Spleen (tissue), 7 donors: ENCODE results near the gene RFC4.

Experiments used
- CTCF ChIP-seq, 11 experiments: fragments of 200-600 bp in 7 of 11; fragments of 450-650 bp in 4 of 11; sonication (generic) in 4 of 11; IDR thresholded peaks in 8 of 11; conservative IDR thresholded peaks in 3 of 11; 1 replicate in 7 of 11; 2 replicates in 4 of 11; pipeline versions ENCODE4 v1.4.0 to v1.8.0; 2016 to 2021; ENCODE audit warnings: antibody characterized with exemption in 11 of 11, inconsistent platforms in 4 of 11, mild to moderate bottlenecking in 1 of 11
- POLR2A ChIP-seq, 3 donors: fragments of 450-650 bp; IDR thresholded peaks; one replicate each; pipeline ENCODE4 v1.5.1; 2017; ENCODE audit warnings: antibody characterized with exemption in 3 of 3, mild to moderate bottlenecking in 1 of 3
- POLR2AphosphoS5 ChIP-seq, 3 donors: sonication (generic); formaldehyde crosslinking; IDR thresholded peaks; one replicate each; pipeline ENCODE4 v1.5.1; 2017; ENCODE audit warnings: antibody characterized with exemption in 3 of 3
- donor health status: DM: no; HTN: no; CAD: no; lungs with moderate emphysema.
- donor health status: DM: no; HTN: no; CAD: no.
- donor health status: DM: no; HTN: no; CAD: no.

GRCh38 chr3:186852994-186853393 is 46.7 kb upstream of the RFC4 start:
- TF ChIP-seq CTCF (IDR thresholded peaks at IDR 0.05 in 8 of 11, conservative IDR thresholded peaks at IDR 0.05 in 3 of 11) (no peak), POLR2A (IDR thresholded peaks at IDR 0.05) (no peak), POLR2AphosphoS5 (IDR thresholded peaks at IDR 0.05) (no peak)
